HepG2 (cell line): ENCODE results near the gene B9D2. TPM values are rescaled to one million over a fixed set of nuclear protein-coding genes. Genes with fewer than 3 reads are reported as not detected.
A peak's percentile ranks its signal among the peaks of the same experiment; 100 is the strongest.

Experiments used
- EP300 ChIP-seq, 3 experiments: sonication (generic) in 1 of 3; formaldehyde crosslinking in 1 of 3; IDR thresholded peaks; 2 replicates each; pipeline versions ENCODE4 v1.5.1 to v1.6.1; 2011 to 2020; ENCODE audit warnings: low read depth in 2 of 3, low read length in 2 of 3, borderline replicate concordance in 1 of 3, improper control_type of control experiment in 1 of 3, mild to moderate bottlenecking in 1 of 3, missing genetic modification reagents in 1 of 3, moderate library complexity in 1 of 3
- GABPA ChIP-seq, 2 experiments: IDR thresholded peaks; 2 replicates each; pipeline ENCODE4 v1.6.1; 2011 to 2016; ENCODE audit warnings: low read depth in 2 of 2, low read length in 1 of 2, missing biosample characterization in 1 of 2, missing genetic modification characterization in 1 of 2
- GATAD1 ChIP-seq: IDR thresholded peaks from 2 replicates; pipeline ENCODE4 v1.6.1; 2016; ENCODE audit warnings: missing genetic modification reagents, missing compliant biosample characterization
- HNRNPK ChIP-seq: fragments of 200-400 bp; formaldehyde crosslinking; IDR thresholded peaks from 2 replicates; pipeline ENCODE4 v1.6.1; 2018; ENCODE audit warnings: low read length, low read depth, moderate library complexity, mild to moderate bottlenecking; ENCODE audit not compliant: poor library complexity, severe bottlenecking
- IKZF1 ChIP-seq: fragments of 450-650 bp; IDR thresholded peaks from 2 replicates; pipeline ENCODE4 v1.7.1; 2016
- MEIS2 ChIP-seq: sonication (generic); formaldehyde crosslinking; IDR thresholded peaks from 2 replicates; pipeline ENCODE4 v1.9.0; 2021; ENCODE audit warnings: mild to moderate bottlenecking, missing genetic modification reagents
- MTF1 ChIP-seq: sonication (generic); formaldehyde crosslinking; IDR thresholded peaks from 2 replicates; pipeline ENCODE4 v1.5.0; 2020; ENCODE audit warnings: missing genetic modification reagents
- NCOA2 ChIP-seq: sonication (generic); formaldehyde crosslinking; IDR thresholded peaks from 2 replicates; pipeline ENCODE4 v1.8.0; 2022; ENCODE audit warnings: inconsistent platforms
- ZBTB20 ChIP-seq: sonication (generic); formaldehyde crosslinking; IDR thresholded peaks from 2 replicates; pipeline ENCODE4 v1.8.1; 2023; ENCODE audit warnings: missing genetic modification reagents, low read depth, mild to moderate bottlenecking, borderline replicate concordance
- ZBTB21 ChIP-seq: sonication (generic); formaldehyde crosslinking; IDR thresholded peaks from 2 replicates; pipeline ENCODE4 v1.4.0; 2020; ENCODE audit warnings: missing genetic modification reagents
- ZBTB7B ChIP-seq: sonication (generic); formaldehyde crosslinking; IDR thresholded peaks from 2 replicates; pipeline ENCODE4 v1.4.0; 2020; ENCODE audit warnings: missing genetic modification reagents
- ZNF460 ChIP-seq: sonication (generic); formaldehyde crosslinking; IDR thresholded peaks from 2 replicates; pipeline ENCODE4 v1.5.1; 2020; ENCODE audit warnings: missing genetic modification reagents, mild to moderate bottlenecking, borderline replicate concordance
- ZNF550 ChIP-seq: sonication (generic); formaldehyde crosslinking; IDR thresholded peaks from 2 replicates; pipeline ENCODE4 v1.4.0; 2020; ENCODE audit warnings: mild to moderate bottlenecking, missing genetic modification reagents, borderline replicate concordance
- ZNF660 ChIP-seq: sonication (generic); formaldehyde crosslinking; IDR thresholded peaks from 2 replicates; pipeline ENCODE4 v1.5.1; 2020; ENCODE audit warnings: mild to moderate bottlenecking, low read depth, missing genetic modification reagents, borderline replicate concordance
- ZNF878 ChIP-seq: sonication (generic); formaldehyde crosslinking; IDR thresholded peaks from 2 replicates; pipeline ENCODE4 v1.8.1; 2023; ENCODE audit warnings: mild to moderate bottlenecking, missing genetic modification reagents, moderate library complexity
- ZNF891 ChIP-seq: sonication (generic); formaldehyde crosslinking; IDR thresholded peaks from 2 replicates; pipeline ENCODE4 v1.5.0; 2020; ENCODE audit warnings: mild to moderate bottlenecking, missing genetic modification reagents
- polyA plus RNA-seq, 8 experiments: library from polyadenylated mRNA; depleted of rRNA in 3 of 8; stranded (reverse) in 7 of 8; unstranded in 1 of 8; fragments of >200 nt; fragmentation: Illumina TruSeq in 4 of 8; extraction: Trizol in 4 of 8; gene quantifications; 2 replicates each; pipeline versions ENCODE4 v1.2.1 to v1.2.3, GENCODE V29; 2011 to 2016; ENCODE audit warnings: low read depth in 4 of 8, missing spikeins in 1 of 8, mixed read lengths in 1 of 8; ENCODE audit not compliant: insufficient read depth in 1 of 8
- total RNA-seq, 5 experiments: library from RNA; depleted of rRNA; stranded (reverse); fragments of >200 nt; fragmentation: Illumina TruSeq; extraction: Trizol; gene quantifications; 2 replicates each; pipeline ENCODE4 v1.2.3, GENCODE V29; 2016; ENCODE audit warnings: low read depth in 1 of 5
- TF ChIP-seq, protein P1 (sequence below): sonication (generic); formaldehyde crosslinking; IDR thresholded peaks from 2 replicates; pipeline ENCODE4 v1.5.1; 2020; ENCODE audit warnings: mild to moderate bottlenecking, missing genetic modification reagents, borderline replicate concordance
- TF ChIP-seq, protein P2 (sequence below): IDR thresholded peaks from 2 replicates; pipeline ENCODE4 v1.6.1; 2012; ENCODE audit warnings: inconsistent platforms

Gene B9D2
- total and polyA plus RNA-seq, 2 of the 13 experiments (the other 11 are each of a cell fraction or from before 2014, with no cell fraction given) = 3.1 to 4.4 TPM

DNA sequence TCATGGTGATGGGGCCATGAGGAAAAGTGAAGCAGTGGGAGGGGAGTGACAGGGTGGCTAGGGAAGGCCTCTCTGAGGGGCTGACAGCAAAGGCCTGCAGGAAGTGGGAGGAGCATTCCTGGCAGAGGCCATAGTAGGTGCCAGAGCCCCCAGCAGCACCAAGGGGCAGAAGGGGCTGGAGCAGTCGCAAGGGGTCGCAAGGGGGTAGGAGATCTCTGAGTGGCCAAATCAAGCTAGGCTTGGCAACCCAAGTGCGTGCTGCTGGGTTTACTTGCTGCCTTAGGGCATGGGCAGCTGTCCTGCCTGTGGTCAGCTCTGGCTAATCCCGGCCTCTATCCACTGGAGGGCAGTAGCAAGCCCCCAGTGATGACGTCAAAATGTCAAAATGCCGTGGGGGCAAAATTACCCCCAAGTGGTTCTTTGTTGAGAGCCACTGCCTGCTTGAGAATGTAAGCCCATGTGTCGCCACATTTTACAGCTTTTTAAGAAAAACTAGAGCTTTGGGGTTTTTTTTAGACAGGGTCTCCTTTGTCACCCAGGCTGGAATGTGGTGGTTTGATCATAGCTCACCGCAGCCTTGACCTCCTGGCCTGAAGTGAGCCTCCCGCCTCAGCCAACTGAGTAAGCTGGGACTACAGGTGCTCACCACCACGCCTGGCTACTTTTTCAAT lies 42.2 kb downstream of the B9D2 start (continued):
- TF ChIP-seq, protein P1, sequence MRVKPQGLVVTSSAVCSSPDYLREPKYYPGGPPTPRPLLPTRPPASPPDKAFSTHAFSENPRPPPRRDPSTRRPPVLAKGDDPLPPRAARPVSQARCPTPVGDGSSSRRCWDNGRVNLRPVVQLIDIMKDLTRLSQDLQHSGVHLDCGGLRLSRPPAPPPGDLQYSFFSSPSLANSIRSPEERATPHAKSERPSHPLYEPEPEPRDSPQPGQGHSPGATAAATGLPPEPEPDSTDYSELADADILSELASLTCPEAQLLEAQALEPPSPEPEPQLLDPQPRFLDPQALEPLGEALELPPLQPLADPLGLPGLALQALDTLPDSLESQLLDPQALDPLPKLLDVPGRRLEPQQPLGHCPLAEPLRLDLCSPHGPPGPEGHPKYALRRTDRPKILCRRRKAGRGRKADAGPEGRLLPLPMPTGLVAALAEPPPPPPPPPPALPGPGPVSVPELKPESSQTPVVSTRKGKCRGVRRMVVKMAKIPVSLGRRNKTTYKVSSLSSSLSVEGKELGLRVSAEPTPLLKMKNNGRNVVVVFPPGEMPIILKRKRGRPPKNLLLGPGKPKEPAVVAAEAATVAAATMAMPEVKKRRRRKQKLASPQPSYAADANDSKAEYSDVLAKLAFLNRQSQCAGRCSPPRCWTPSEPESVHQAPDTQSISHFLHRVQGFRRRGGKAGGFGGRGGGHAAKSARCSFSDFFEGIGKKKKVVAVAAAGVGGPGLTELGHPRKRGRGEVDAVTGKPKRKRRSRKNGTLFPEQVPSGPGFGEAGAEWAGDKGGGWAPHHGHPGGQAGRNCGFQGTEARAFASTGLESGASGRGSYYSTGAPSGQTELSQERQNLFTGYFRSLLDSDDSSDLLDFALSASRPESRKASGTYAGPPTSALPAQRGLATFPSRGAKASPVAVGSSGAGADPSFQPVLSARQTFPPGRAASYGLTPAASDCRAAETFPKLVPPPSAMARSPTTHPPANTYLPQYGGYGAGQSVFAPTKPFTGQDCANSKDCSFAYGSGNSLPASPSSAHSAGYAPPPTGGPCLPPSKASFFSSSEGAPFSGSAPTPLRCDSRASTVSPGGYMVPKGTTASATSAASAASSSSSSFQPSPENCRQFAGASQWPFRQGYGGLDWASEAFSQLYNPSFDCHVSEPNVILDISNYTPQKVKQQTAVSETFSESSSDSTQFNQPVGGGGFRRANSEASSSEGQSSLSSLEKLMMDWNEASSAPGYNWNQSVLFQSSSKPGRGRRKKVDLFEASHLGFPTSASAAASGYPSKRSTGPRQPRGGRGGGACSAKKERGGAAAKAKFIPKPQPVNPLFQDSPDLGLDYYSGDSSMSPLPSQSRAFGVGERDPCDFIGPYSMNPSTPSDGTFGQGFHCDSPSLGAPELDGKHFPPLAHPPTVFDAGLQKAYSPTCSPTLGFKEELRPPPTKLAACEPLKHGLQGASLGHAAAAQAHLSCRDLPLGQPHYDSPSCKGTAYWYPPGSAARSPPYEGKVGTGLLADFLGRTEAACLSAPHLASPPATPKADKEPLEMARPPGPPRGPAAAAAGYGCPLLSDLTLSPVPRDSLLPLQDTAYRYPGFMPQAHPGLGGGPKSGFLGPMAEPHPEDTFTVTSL (CRISPR knock-in tag) = peak; percentile 43; the same call in 1 of the 2 replicates
- peak; percentile 77; the same call in 1 of the 2 replicates for TF ChIP-seq ZBTB7B (CRISPR knock-in tag)
- peak; percentile 91 for TF ChIP-seq ZNF460
- TF ChIP-seq ZNF878 = no peak
- peak; percentile 56 to 63; a peak in 3 of 4 replicates for TF ChIP-seq EP300 (IDR thresholded peaks at IDR 0.05; ENCODE audit: low read depth in 2 of 2, low read length in 2 of 2)
- TF ChIP-seq EP300 (CRISPR knock-in tag; IDR thresholded peaks at IDR 0.05; ENCODE audit: borderline replicate concordance) = no peak
- no peak for TF ChIP-seq GATAD1 (CRISPR knock-in tag)
- no peak for TF ChIP-seq ZNF660
- TF ChIP-seq, protein P2, sequence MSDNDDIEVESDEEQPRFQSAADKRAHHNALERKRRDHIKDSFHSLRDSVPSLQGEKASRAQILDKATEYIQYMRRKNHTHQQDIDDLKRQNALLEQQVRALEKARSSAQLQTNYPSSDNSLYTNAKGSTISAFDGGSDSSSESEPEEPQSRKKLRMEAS = 0 out of 2 replicates have a peak, but pooled peaks have one; percentile 34
- no peak for TF ChIP-seq MTF1
- TF ChIP-seq ZNF891 (CRISPR knock-in tag) = 0 out of 2 replicates have a peak, but pooled peaks have one; percentile 58
- TF ChIP-seq ZBTB20 (CRISPR knock-in tag) = 0 out of 2 replicates have a peak, but pooled peaks have one; percentile 12
- TF ChIP-seq ZNF550 (CRISPR knock-in tag) = no peak
- no peak for TF ChIP-seq HNRNPK
- peak; percentile 41; the same call in 1 of the 2 replicates for TF ChIP-seq MEIS2 (CRISPR knock-in tag)
- TF ChIP-seq ZBTB21 (CRISPR knock-in tag) = peak; percentile 95
- TF ChIP-seq IKZF1 = no peak
- TF ChIP-seq GABPA (IDR thresholded peaks at IDR 0.05; ENCODE audit: low read depth, low read length) = no peak
- peak; percentile 30; the same call in 1 of the 2 replicates for TF ChIP-seq GABPA (CRISPR knock-in tag; IDR thresholded peaks at IDR 0.05; ENCODE audit: low read depth)
- TF ChIP-seq NCOA2 = 0 out of 2 replicates have a peak, but pooled peaks have one; percentile 34
